ENCODE data around the gene NLRC3.
"Not testable (repeated sequence)": the region's sequence is repeated elsewhere in the genome, so short reads cannot be mapped to it uniquely, and the experiment has no call there.

Gene NLRC3, protein sequence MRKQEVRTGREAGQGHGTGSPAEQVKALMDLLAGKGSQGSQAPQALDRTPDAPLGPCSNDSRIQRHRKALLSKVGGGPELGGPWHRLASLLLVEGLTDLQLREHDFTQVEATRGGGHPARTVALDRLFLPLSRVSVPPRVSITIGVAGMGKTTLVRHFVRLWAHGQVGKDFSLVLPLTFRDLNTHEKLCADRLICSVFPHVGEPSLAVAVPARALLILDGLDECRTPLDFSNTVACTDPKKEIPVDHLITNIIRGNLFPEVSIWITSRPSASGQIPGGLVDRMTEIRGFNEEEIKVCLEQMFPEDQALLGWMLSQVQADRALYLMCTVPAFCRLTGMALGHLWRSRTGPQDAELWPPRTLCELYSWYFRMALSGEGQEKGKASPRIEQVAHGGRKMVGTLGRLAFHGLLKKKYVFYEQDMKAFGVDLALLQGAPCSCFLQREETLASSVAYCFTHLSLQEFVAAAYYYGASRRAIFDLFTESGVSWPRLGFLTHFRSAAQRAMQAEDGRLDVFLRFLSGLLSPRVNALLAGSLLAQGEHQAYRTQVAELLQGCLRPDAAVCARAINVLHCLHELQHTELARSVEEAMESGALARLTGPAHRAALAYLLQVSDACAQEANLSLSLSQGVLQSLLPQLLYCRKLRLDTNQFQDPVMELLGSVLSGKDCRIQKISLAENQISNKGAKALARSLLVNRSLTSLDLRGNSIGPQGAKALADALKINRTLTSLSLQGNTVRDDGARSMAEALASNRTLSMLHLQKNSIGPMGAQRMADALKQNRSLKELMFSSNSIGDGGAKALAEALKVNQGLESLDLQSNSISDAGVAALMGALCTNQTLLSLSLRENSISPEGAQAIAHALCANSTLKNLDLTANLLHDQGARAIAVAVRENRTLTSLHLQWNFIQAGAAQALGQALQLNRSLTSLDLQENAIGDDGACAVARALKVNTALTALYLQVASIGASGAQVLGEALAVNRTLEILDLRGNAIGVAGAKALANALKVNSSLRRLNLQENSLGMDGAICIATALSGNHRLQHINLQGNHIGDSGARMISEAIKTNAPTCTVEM

DNA sequence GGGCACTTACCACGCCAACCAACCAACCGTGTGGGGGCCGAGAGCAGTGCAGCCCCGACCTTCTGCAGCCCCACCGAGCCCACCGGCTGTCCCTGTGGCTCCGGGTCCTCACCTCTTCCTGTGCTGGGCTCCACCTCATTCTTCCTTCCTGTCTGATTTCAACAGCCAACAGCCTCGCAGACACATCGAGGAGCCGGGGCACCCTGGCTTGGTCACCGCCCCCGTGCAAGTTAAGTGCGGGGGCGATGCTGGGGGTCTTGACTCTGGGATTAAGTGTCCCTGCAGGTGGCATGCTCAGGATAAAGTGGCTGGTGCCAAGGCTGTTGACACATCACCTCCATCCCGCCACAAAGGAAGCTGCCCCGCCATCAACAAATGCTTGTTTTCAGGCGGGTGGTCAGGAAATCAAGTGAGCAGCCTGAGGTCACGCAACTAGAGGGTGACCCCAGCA lies at the start of gene NLRC3:
TSS of gene NLRC3 (minus strand) at position 102 of the 451 bp plus-strand sequence. CDS start 12,367 bp downstream, outside the sequence.
- DNase-seq = no peak

DNA sequence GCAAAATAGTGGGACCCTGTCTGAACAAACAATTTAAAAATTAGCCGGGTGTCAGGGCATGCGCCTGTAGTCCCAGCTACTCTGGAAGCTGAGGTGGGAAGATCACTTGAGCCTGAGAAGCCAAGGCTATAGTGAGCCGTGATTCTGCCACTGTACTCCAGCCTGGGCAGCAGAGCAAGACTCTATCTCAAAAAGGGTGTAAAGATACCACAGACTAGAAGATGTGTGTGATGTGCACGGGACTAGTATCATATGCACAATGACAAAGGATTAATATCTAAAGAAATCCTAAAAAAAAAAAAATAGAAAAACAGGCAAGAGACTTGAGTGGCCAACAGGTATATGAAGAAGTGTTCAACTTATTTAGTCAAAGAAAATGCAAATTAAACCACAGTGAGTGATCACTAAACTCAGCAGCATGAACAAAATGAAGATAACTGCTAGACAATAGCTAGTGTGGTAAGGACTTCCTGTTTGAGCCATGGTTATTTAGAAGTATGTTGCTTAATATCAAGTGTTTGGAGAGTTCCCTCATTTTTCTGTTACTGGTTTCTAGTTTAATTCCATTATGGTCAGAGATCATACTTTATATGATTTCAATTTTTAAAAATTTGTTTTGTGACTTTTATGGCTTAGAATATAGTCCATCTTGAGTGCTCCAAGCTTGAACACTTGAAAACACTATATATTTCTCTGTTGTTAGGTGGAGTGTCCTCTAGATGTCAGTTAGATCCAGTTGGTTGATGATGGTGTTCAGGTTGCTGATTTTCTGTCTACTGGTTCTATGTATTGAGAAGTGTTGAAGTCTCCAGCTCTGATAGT lies 48.9 kb upstream of the NLRC3 start:
- no peak for DNase-seq

DNA sequence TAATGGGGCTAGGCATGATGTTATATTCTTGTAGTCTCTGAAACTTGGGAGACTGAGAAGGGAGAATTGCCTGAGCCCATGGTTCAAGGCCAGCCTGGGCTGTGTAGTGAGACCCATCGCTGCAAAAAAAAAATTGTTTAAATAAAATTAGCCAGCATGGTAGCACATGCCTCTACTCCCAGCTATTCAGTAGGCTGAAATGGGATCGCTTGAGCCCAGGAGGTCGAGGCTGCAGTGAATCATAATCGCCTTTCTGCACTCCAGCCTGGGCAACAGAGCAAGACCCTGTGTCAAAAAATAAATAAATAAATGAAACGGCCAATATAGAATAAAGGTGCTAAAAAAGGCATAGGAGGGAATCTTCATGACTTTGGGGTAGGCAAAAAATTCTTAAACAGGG lies 48.1 kb upstream of the NLRC3 start:
- no peak for DNase-seq

DNA sequence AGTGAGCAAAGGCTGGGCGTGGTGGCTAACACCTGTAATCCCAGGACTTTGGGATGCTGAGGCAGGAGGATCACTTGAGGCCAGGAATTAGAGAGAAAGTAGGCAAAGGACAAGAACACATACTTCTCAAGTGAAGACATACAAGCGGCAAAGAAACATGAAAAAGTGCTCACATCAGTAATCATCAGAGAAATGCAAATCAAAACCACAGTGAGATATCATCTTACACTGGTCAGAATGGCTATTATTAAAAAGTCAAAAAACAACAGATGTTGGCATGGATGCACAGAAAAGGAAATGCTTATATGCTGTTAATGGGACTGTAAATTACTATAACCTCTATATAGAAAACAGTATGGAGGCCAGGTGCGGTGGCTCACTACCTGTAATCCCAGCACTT lies 46.4 kb upstream of the NLRC3 start:
- no peak for DNase-seq

DNA sequence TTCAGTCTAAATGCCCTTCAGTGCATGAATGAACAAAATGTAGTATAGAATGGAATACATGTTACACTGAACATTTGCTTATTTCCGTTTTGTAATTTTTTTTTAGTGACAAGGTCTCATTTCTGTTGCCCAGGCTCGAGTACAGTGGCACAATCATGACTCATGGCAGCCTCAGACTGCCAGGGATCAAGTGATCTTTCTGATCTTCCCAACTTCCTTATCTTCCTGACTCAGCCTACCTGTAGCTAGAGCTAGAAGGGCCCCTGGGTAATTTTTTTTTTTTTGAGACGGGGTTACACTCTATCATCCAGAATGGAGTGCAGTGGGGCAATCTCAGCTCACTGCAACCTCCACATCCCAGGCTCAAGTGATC lies 41.6 kb upstream of the NLRC3 start:
- DNase-seq = no peak

DNA sequence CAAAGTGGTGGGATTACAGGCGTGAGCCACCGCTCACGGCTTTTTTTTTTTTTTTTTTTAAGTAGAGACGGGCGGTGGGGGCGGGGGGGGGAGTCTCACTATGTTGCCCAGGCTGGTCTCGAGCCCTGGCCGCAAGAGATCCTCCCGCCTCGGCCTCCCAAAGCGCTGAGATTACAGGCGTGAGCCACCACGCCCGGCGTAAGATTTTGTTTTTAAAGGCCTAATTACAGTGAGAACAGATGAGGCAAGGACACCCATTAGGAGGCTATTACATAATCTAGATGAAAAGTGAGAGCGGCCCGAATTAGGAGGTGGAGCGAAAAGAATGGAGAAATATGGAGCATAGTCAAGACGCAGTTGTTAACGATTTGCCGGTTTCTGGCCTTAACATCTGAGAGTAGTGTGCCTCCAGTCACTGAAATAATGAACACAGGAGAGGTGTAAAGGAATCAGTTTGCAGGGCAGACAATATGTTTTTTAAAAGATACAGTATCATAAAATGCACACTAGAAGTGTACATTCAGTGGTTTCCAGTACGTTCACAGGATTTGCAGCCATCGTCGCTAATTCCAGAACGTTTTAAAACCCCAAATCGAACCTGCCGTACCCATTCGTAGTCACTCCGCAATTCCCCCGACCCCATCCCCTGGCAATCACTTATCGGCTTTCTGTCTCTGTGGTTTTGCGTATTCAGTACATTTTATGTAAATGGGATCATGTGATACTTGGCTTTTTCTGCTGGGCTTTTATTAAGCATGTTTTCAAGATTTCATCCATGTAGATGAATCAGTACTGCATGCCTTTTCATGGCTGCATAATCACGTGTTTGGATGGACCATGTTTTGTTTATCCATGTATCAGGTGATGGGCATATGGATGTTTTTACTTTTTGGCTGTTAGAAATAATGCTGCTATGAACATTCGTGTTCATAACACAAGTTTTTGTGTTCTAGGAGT lies 35.6 kb upstream of the NLRC3 start:
- no peak for DNase-seq

DNA sequence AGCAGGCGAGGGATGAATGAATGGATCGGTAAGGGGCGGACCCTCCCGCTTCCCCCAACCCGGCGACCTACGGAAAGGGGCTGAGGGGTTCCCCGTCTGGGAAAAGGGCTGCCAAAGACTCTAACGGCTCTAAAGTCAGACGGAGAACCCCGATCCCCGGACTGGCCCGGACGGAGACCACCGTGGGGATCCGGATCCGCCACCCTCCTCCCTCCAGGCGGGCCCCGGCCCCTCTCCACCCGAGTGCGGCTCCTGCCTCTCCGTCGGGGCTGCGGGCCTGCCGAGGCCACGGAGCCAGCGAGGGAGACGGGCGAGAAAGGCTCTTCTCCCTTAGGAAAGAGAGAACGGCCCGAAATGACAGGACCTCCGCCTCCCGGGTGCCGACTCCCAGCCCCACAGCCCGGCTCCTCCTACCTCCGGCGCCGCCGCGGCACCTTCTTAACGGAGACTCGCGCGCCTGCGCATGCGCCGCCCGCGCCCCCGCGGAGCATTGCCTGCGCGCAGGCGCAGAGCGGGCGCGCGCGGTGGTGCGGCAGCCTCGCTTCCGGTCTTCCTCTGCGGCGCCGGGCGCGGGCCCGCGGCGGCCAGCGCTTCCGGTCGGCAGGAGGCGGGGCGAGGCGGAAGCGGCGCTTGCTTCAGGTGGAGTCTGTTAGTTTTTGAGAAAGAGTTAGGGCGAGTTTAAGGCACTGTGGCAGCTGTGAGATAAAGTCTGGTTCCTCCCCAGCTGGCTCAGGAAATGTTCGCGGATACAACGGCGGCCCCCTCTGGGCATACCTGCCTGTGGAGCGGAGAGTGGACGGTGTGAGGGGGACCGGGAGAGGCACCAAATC lies 34.2 kb upstream of the NLRC3 start, which contains the start of gene SLX4:
TSS of gene SLX4 (minus strand) at position 461 of the 830 bp plus-strand sequence. CDS start 2,642 bp downstream, outside the sequence.
- DNase-seq = peak; percentile 89

DNA sequence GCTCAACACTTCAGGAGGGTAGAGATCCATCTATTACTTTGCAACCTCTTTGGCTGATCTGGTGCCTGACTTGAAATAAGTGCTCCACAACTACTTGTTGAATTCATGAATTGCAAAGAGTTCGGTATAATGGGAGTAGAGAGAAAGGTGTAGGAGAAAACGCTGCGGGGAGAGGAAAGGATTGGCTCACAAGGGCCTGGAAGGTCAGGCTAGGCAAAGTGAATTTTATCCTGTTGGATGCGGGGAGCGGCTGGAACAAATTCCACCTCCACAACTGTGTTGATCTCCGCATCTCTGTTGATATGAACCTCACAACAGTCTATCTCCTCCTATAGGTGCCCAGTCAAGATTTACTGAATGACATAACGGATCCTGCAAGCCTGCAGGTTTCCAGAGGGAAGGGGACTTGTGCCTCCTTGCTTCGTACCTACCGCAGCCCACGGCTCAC lies 33.5 kb upstream of the NLRC3 start:
- no peak for DNase-seq

DNA sequence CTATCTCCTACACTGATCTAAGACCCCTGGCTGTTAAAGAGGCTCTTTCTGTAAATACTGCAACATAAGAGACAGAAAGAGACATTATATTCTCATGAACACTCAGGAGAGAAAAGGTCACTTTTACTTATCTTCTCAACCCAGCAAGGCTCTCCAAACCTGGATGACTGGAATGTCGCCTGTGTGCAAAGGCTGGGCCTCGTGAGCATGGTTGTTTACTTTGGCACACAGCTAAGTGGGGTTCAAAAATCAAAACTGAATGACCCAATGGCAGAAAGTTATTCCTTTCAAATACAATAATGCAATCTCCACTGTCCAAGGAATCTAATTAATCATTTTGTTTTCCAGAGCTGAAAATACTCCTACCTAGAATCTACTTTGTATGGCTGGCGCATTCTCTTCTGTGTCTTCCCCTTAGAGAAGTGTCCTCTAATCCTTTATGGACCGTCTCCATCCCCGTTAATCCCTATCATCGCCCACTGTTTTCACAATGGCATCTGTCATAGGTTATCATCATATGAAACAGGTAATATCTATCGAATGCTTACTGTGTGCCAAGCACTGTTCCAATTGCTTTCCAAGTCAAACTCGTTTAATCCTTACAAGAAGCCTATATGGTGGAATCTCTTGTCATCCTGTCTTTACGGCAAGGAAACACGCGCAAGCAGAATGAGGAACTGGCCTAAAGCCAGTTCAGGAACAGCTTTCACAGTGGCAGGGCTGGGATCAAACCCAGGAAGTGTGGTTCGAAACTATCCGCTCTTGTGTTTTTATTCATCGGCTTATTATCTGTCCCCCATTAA lies 32.9 kb upstream of the NLRC3 start:
- no peak for DNase-seq

DNA sequence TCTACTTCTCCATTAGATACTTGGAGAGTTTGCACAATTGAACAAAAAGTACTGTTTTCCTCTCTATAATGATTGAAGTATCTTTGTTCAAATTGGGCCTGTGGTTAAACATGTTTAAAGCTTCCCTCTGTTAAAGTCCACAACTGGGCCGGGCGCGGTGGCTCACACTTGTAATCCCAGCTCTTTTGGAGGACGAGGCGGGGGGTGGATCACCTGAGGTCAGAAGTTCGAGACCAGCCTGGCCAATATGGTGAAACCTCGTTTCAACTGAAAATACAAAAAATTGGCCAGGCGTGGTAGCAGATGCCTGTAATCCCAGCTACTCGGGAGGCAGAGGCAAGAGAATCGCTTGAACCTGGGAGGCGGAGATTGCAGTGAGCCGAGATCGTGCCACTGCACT lies 31.8 kb upstream of the NLRC3 start:
- not testable (repeated sequence) for DNase-seq

DNA sequence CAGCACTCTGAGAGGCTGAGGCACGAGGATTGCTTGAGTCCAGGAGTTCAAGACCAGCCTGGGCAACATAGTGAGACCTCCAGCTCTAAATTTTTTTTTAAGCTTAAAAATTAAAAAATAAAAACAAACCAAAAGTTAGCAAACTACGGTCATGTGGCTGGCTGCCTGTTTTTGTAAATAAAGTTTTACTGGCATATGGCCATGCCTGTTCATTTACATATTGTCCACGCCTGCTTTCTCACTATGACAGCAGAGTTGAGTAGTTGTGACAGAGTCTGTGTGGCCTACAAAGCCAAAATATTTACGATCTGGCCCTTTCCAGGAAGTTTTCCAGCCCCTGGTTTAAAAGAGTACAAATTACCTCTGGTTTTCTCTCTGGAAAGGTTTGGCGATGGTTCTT lies 30.9 kb upstream of the NLRC3 start:
- no peak for DNase-seq

DNA sequence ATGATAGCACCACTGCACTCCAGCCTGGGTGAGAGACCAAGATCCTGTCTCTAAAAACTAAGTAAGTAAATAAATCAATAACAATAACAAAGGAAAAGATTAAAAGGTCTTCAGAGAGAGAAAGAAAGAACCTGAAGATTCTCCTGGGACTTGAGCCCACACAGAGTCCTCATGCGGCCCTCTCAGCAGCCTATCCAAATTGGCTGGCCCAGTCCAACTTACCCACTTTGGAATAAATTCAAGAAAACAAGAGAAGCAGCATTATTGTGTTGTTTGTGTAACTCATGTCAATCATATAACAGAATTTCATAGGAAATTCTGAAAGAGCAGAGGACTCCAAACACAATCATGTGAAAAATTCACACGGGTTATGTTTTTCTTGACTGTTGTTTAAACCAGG lies 30.4 kb upstream of the NLRC3 start:
- DNase-seq = no peak

DNA sequence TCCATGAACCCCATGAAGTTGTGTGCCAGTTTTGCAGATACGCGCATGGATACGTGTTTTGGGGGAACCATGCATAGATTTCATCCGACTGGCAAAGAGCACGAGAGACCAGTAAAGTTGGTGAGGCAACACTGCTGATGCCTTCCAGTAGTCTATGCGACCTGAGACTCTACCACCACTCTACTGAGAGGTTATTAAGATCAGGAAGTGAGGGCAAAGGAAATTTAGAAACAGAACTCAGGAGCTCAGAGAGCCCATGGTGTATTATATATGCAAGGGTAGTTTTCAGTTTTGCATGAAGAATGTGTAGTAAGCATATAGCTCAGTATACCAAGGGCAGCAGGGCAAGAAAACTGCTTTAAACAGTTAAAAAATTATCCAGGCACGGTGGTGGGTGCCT lies 30.0 kb upstream of the NLRC3 start:
- no peak for DNase-seq

DNA sequence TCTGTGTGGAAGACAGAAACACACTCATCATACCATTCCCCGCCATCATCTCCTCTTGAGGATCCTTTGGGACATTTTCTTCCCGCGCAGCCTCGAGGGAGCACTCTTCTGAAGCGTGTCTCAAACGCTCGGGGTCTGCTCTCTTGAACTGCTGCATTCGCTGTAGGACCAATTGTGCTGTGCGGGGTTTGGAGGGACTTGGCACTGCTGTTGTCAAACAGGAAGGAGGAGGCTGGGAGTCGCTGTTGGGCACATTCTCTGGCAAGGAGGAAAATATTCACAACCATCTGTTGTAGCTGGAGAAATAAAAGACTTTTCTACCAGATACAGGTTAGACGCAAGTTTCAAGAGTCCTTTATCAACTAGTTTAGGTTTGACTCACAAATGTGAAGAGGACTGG lies 29.2 kb upstream of the NLRC3 start:
- no peak for DNase-seq

DNA sequence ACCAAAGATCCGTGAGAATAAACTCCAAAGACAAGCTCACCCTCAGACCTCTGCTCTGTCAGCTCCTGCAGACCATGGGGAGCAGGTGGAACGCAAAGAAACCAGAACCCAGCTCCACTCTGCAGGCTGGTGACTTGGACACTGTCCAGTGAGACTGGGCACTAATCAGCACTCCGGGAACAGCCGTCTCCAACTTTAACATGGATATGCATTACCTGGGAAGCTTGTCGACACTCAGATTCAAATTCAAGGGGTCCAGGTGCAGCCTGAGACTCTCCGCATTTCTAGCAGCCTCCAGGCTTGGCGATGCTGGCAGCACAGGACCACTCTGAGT lies 25.1 kb upstream of the NLRC3 start:
- DNase-seq = no peak

DNA sequence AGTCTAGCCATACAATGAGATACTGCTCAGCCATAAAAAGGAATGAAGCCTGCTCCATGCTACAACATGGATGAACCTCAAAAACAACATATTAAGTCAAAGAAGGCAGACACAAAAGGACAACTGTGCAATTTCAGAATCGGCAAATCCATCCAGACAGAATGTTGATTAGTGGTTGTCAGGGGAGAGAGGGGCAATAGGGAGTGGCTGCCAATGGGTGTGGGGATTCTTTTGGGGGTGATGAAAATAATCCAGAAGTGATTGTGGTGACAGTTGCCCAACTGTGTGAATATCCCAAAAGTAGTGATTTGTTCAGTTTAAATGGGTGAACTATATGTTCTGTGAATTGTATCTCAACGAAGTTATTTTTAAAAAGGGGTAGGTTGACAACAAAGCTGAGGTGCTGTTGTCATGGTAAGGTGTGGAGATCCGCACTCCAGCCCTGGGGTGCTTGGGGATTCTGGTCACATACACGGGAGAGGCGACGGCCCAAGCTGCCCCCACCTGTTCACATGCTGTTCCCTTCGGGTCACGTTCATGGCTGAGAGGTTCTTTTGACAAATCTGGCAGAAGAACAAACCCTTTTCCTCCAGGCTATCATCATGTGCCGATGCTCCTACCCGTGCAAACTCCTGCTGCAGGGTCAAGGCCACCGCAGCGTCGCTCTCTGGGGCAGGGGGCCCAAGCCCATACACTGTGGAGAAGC lies 24.6 kb upstream of the NLRC3 start:
- no peak for DNase-seq

DNA sequence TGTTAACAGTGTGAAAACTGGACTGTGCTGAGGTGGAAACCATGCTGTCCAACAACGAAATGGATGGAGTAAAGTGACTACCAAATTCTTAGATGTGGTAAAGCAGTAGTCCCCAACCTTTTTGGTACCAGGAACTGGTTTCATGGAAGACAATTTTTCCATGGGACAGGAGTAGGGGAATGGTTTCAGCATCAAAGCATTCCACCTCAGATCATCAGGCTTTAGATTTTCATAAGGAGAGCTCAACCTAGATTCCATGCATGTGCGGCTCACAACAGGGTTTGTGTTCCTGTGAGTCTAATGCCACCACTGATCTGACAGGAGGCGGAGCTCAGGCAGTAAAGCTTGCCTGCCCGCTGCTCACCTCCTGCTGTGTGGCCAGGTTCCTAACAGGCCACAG lies 22.7 kb upstream of the NLRC3 start:
- no peak for DNase-seq

DNA sequence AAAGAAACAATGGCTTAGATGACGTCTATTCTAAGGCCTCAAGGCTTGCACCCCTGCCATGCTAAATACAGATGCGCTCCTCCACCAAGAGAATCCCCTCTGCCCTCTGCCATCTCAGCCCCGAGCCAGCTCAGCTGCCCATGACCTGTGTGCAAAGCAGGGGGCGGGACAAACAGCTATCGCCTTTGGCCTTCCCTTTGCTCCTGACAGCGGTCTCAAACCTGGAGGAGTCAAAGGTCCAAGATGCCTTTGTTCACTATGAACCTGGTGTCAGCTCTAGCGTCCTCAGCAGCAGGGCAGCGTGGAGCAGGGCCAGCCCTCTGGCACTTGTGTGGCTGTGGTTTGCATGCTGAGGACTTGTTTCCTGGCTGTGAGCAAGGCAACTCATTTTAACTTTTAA lies 21.9 kb upstream of the NLRC3 start:
- DNase-seq = no peak

DNA sequence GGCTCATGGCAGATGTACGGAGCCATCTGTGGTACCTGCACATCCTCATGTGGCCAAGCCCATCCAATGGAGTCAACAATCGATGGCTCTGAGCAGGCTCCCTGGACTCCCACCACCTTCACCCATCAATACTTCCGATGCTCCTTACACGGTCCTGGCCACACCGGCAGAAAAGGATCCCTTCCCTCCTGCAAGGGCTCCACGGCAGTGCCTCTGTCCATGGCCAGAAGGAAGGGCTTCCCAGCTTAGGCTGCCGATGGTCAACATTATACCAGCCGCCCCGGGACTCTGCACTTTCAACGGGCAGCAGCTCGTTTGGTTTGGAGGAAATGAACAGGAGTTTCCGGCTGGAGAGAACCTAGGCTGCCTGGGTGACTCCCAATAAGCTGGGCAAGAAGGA lies 21.0 kb upstream of the NLRC3 start:
- DNase-seq = no peak

Data from NCI-H1092 (cell line).